Hematopoietic multipotent progenitor cell treated with erythropoietin and hydrocortisone succinate and interleukin-3 and kit ligand, for 17 days (in vitro differentiated cells): ENCODE data around the gene ZEB1.
"Not testable (repeated sequence)": the region's sequence is repeated elsewhere in the genome, so short reads cannot be mapped to it uniquely, and the experiment has no call there.

ENCODE experiments used
- DNase-seq: peaks from one replicate; pipeline ENCODE4 v3.0.0-alpha.2; 2015; ENCODE audit warnings: low spot score

ZEB1 gene

DNA sequence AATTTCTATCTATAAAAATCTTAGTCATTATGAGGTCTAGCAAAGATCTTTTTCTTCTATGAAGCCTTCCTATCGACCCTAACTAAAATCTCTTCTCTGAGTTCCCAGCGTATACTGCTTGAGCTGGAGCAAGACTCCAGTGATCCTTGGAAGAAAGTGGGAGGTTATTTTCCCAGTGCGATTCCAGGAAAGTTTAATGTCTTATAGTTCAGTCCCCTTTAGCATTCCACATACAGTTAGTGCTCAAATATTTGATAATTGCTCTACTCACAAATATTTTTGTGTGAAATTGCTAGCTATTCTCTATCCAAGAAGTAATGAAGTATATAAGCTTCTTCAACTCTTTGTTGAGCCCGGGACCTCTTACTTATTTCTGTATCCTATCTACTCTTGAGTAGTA, 47.7 kb downstream of the ZEB1 start:
- DNase-seq, result no peak

DNA sequence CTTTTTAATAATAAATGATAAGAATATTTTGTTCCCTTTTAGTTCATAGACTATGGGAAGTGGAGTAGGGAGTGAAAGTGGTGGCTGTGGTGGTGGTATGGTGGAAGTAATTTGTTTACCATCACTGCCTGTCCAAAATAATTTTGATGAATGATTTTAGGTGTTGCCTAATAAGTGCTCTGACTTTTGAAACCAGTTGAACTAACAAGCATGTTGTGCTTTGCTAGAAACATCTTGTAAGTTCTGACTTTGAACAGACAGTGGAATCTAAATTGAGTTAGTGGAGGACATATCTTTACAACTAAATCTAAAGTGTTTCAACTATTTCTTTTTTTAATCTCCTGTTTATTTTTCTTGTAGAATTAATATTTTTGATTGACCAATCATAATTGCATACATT, 49.7 kb downstream of the ZEB1 start:
- DNase-seq, result no peak

DNA sequence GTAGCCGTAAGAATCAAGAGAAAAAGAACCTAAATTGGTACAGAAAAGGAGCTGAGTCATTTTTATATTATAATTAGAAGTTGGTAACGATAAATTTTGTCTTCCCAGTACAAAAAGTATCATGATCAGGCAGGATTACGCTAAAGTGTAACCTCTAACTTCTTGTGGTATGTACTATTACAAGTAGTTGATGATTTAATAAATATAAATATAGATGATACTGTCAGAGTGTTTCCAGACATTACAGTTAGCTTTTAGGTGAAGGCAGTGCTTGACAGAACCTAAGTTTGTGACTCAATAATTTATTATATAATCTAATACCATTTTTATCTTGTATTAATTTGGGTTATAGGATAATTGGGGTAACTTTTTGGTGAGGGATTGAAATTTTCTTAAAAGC, 53.4 kb downstream of the ZEB1 start:
- DNase-seq, result no peak

DNA sequence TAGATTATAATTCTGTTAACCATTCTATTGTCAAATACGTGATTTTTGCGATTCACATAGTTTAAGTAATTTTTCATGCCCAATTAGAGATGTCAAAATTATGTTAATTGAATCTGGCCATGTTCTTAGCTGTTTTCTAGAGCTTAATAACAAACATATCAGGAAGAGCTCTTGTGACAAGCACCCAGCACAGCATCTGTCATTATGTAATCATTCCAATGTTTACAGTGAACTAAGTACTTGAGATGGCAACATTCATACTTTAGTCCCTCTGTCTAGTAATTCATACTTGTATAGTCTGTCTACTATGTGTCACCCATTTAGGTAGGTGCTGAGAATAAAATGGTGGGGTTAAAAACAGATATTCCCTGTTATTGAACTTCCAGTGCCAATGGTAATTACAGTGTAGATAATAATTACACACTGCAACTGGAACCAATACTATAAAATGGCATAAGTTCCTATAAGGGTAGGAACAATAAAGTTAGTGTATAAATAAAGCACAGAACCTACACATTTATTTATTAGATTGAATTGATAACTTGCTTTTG, 55.2 kb downstream of the ZEB1 start:
- no peak for DNase-seq

DNA sequence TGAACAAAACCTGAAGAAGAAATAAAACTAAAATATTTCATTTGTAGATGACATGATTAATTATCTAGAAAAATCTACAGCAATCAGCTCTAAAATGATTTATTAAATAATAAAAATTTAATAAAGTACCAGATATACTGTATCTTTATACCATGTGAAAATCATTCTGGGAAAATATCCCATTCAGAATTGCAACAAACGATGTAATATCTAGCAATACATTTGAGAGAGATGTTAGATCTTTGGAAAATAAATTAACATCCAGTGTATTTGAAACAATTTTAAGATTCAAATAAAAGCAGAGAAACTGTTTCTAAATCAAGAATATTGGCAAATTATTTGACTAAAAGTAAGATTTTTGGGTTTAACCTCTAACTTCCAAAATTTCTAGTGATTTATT, 62.2 kb downstream of the ZEB1 start:
- DNase-seq, result no peak

DNA sequence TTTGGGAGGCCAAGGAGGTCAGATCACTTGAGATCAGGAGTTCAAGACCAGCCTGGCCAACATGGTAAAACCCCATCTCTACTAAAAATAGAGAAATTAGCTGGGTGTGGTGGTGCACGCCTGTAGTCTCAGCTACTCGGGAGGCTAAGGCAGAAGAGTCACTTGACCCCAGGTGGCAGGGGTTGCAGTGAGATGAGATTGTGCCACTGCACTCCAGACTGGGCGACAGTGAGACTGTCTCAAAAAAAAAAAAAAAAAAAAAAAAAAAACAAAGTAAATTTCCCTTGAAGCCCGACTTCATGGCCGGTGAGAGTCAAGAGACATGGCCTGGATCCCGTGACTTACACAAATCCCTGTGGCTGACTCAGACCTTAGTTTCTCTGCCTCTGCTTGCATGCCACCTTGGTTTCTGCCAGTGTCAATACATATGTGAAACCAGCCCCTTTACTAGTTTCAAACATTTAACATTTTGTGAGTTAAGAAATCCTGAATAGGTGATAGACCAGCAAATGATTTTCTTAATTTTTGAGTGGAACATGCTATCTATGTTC, 62.8 kb downstream of the ZEB1 start:
- no peak for DNase-seq

DNA sequence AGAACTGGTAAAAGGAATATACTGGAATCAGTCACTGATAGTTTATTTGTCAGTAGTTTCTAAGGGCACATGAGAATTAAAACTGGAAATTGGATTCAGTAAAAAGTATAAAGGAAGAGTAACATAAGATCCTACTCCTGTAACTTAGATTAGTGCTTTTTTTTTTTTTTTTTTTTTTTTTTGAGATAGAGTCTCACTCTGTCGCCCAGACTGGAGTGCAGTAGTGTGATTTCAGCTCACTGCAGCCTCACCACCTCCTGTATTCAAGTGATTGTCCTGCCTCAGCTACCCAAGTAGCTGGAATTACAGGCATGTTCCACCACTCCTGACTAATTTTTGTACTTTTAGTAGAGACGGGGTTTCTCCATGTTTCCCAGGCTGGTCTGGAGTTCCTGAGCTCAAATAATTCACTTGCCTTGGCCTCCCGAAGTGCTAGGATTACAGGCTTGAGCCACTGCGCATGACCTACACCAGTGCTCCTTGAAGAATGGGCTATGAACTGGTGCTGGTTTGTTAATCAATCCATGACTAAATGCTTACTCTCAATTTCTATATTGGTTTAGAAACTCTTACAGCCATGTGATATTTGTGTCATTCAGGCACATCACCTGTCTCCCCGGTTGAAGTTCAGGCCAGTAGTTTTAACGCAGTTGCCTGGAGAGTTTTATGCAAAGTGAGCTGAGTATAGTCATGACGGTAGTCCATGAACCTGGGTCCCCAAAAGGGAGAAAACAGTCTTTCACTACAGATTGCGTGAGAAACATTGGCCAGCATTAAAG, 65.0 kb downstream of the ZEB1 start:
- no peak for DNase-seq

DNA sequence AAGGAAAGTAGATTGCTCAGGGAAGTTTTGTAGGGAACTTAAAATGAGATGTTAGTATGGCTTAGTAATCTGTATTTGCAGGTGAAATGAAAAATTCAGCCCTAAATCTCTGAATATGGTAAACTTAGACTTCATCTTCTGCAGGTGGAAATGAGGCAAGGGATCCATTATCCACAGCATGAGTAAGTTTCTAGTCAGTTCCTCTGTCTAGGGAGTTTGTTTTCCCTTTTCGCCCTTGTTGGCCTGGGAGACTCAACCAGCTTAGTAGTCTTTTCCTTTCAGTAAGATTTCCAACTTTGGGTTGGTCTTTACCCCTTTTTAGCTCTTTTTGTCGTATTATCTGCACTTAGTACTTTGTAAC, 65.6 kb downstream of the ZEB1 start:
- no peak for DNase-seq

DNA sequence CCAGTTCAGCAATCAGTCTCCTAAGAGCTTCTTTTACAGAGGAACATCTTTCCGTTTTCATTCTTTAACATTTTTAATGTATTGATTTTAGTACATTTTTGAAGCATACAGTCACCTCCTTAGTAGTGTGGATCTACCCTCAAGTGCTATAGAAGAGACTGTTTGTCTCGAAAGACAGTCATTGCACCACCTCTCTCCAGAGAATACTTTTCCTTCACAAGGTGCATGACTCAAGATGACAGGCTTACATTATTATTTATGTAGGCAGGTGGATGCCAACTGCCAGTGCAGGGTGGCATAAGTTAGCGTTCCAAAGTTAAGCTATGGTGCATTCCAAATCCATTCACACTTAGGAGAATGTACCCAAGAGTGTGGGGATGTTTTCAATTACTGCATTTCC, 71.8 kb downstream of the ZEB1 start:
- no peak for DNase-seq

DNA sequence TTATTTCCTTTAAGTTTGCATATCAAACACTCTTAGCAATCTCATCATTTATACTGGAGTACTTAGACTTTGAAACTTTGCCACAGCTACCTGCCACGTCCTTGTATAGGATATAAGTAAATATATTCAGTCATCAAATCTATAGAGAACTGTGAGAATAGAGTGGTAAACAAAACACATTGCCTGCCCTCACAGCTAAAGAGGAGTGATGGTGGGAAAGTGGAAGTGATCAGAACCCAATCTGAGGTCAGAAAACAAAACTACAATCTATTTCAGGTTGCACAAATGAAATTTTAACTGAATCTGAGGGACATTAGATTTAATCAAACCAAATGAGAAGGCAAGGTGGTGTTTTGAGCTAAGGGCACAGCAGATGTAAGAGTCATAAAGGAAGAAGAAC, 74.8 kb downstream of the ZEB1 start:
- no peak for DNase-seq

DNA sequence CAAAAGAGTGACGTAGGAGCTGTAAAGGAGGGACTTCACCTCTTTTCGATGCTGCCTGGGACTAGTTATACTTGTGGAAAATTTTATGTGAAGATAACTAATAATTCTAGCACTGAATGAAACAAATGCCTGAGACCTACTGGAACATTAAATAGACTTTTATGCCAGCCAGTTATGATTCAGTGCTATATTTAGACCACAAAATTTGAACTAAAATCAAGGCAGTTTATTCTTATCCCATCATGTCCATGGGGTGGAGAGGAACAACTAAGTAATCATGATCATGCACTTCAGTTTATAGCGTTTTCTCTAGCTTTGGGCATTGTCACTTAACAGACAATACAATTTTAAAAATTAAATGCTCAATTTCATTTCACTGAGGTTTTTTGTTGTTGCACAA, 76.7 kb downstream of the ZEB1 start:
- no peak for DNase-seq

DNA sequence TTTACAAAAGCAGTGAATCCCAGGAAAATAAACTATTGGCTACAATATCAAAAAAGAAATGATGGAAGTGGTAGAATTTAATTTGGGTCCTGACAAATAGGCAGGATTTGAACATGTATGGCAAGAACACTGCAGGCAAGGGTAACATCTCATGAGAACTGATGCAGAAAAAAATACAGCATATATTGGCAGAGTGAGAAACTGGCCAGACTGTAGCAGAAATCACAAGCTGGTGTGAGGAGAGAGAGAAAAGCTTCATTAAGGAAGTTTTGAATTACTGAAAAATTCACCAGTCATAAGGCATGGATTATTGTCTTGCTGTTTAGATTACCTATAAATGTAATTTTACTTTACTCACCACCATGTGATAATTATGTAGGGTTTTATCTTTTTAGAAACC, 77.4 kb downstream of the ZEB1 start:
- no peak for DNase-seq

DNA sequence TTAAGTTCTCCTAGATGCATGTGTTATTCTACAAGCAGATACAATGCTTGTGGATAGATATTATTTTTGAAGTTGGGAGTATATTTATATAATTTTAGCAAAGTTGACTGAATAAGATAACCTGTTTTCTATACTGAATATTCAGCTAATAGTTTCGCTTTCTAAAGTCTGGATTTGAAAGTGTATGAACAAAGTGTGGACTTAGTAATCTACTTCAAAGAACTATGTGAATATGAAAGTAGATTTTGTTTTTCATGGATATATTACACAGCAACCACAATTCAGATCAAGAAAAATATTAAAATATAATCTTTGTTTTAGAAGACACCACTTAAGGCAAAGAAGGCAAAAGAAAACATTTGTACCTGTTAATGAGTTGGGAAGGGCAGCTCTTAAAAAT, 78.8 kb downstream of the ZEB1 start:
- DNase-seq, result no peak

DNA sequence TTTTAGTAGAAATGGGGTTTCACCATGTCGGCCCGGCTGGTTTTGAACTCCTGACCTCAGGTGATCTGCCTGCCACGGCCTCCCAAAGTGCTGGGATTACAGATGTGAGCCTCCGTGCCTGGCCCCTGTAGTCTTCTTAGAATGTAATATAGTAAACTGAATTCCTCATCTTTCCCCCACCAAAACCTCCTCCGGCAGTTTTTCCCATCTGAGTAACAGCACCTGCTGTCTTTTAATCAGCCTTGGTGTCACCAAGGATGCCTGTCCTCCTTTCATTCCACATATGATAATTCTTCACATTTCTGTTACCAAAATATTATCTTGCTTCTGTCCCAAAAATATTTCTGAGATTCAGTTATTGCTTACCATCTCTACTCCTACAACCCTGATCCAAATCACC, 80.2 kb downstream of the ZEB1 start:
- no peak for DNase-seq

DNA sequence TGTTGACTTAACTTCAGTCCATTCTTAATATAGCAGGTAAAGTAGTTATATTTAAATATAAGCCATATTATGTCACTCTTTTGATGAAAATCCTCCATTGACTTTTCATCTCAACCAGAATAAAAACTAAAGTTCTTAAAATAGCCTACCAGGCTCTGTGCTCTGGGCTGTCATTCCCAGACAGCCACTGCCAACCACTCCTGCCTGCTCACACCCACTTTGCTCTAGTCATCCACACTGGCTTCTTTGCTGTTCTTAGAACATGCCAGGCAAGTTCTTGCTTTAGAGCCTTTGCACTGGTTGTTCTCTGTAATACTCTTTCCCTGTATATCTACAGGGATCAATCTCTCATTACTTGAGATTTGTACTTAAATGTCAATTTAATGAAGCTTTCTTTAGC, 80.6 kb downstream of the ZEB1 start:
- no peak for DNase-seq

DNA sequence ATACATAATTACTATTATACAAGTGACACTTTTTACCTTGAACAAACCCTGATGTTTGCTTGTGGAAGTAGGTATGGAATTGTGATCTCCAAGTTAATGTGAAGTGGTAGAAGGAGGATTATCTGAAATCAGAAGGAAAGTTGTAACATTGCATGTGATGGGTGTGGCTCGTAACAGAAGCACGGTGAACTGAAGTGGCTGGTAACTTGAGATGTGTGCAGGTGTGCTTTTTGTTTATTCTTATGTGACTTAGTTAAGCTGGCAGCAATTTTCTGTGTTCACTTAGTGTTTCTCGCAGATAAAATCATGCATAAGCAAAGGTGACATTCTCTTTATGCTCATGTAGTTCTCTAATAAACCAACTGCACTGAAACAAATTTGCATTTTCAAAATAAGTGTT, 82.3 kb downstream of the ZEB1 start:
- no peak for DNase-seq

DNA sequence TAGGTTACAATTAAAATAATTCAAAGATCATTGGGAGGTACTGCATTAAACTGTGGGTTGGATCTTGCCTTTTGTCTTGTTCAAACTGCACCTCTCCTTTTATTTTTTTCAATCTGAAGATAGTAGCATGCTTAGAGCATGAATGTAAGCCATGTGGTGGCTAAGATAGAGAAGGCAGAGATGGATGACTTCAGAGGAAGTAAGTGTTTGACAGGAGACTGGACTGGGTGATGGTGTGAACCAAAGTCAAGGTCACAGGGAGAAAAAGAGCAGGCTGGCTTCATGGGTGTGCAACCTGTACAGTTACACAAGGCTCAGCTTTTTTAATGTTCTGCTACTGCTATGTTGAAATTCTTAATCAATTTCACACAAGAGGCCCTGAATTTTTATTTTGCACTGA, 85.6 kb downstream of the ZEB1 start:
- DNase-seq, result no peak

DNA sequence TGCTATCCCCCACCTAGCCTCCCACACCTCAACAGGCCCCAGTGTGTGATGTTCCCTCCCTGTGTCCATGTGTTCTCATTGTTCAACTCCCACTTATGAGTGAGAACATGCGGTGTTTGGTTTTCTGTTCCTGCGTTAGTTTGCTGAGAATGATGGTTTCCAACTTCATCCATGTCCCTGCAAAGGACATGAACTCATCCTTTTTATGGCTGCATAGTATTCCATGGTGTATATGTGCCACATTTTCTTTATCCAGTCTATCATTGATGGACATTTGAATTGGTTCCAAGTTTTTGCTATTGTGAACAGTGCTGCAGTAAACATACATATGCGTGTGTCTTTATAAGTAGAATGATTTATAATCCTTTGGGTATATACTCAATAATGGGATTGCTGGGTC, 86.8 kb downstream of the ZEB1 start:
- not testable (repeated sequence) for DNase-seq

DNA sequence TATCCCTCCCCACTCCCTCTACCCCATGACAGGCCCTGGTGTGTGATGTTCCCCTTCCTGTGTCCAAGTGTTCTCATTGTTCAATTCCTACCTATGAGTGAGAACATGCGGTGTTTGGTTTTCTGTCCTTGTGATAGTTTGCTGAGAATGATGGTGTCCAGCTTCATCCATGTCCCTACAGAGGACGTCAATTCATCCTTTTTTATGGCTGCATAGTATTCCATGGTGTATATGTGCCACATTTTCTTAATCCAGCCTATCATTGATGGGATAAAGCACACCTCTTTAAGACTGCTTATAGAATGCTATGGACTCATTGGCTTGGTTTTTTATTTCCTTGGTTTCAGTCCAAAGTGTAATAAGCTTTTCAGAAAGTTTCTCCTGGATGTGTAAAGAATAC, 93.4 kb downstream of the ZEB1 start:
- not testable (repeated sequence) for DNase-seq

DNA sequence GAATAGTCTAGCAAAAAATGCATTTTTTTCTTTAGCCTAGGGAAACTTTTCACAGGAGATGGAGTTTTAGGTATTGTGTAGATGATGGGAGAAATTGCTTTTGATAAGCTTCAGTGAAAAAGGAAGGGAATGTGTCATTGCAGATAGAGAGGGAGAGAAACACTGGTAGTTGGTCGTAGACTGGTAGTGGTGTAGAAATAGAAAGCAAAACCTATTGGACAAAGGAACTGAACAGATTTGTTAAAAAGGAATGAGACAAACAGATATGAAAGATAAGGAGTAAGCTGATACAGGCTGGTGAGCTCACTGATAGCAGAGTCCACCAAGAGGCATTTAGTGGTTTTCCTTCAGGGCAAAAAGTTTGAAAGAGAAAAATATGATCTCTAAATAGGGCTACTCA, 94.3 kb downstream of the ZEB1 start:
- DNase-seq, result no peak

DNA sequence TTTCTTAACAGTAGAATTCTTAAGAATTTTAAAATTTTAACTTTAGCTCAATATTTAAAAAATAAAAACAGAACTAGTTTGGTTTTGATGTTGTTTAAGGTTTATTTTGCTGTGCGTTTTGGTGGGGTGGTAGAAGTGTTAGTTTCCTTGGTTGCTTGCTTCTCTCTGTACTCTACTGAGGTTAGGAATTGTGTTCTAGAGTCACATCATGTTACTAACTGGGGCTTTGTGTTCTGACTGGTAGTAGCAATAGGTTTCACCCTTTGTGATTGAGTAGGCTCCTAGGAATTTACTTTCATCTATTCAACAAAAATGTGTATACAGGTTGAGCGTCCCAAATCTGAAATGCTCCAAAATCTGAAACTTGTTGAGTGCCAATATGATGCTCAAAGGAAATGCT, 99.5 kb downstream of the ZEB1 start:
- DNase-seq, result no peak

DNA sequence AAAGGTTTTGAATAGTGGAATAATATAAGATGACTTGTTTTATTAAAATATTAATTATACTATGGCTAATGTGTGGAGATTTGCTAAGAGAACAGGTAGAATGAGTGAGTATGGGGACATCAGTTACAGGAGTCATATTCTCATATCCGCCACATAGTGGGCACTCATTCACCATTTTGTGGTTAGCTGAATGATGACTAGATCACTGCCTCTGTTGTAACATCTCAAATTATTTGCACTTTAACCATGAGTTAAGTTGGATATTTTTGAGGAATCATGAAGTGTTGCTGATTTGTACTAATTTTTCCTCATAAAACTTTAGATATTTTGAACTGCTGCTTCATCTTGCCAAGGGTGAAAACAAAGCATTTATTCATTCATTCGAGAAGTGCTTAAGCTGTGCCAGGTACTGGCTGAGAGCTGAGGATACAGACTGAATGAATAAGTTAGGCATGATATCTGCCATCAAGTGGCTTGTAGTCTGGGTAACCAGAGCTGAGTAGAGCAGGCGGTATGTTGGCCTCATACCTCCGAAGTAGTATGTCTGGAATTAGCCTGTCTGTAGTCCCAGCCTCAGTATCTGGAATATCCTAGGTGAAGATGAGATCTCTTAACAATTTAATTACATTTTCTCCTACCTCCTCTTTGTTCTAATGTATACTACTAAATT, 100.5 kb downstream of the ZEB1 start:
- no peak for DNase-seq

DNA sequence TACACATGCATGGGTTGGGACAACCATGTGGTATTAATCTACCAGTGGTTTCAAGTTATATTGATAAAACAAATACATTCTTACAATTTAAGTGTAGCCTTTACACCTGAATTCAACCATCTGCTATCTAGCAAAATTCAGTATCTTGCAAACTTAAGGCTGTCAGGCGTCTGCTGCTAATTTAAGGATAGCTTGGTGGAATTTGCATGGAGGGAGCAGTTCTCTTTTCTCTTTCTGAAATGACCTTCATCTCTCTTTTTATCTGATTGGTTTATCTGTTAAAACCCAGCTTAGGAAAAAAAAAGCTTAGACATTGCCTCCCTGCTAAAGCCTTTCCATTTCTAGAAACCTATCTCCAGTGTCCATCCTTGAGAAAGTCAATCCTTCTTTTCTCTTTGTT, 102.3 kb downstream of the ZEB1 start:
- no peak for DNase-seq

DNA sequence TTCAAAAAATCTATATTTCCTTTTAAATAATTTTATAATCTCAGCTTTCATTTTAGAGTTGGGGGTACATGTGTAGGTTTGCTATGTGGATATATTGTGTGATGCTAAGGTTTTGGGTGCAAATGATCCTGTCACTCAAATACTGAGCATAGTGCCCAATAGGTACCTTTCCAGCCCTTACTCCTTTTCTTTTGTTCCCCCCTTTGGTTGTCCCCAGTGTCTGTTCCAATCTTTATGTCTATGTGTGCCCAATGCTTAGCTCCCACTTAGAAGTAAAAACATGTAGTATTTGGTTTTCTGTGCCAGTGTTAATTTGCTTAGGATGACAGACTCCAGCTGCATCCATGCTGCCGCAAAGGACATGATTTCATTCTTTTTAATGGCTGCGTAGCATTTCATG, 103.6 kb downstream of the ZEB1 start:
- no peak for DNase-seq
